WTC11 (cell line): ENCODE results near the gene WDR1. TPM values are rescaled to one million over a fixed set of nuclear protein-coding genes. Genes with fewer than 3 reads are reported as not detected.

Experiments
- ATAC-seq: fragments of 200-7000 bp; cut with Tn5 transposase; 2 replicates; pipeline ENCODE4 v1.10.0; 2021; ENCODE audit warnings: mild to moderate bottlenecking, moderate library complexity
- CTCF ChIA-PET: fragments of 300-600 bp; sonication (Branson Sonifier 250); formaldehyde crosslinking; loops from one replicate; lab custom pipeline; 2021; ENCODE audit warnings: antibody characterized with exemption; lab: Charles Lee
- POLR2A ChIA-PET: fragments of 350-600 bp; sonication (Branson Sonifier 250); formaldehyde crosslinking; loops from one replicate; lab custom pipeline; 2021; ENCODE audit warnings: antibody characterized with exemption; lab: Charles Lee
- DNase-seq: peaks from one replicate; pipeline ENCODE4 v3.0.0; 2021; ENCODE audit warnings: low spot score
- H3K27ac Mint-ChIP-seq: 2 replicates; pipeline ENCODE4 v1.8.0; 2021; ENCODE audit warnings: mixed read lengths
- H3K27me3 Mint-ChIP-seq: 2 replicates; pipeline ENCODE4 v1.8.0; 2021; ENCODE audit warnings: low read depth, mild to moderate bottlenecking, moderate library complexity, mixed read lengths
- H3K36me3 Mint-ChIP-seq: 2 replicates; pipeline ENCODE4 v1.8.0; 2021; ENCODE audit warnings: mixed read lengths
- H3K4me1 Mint-ChIP-seq: 2 replicates; pipeline ENCODE4 v1.8.0; 2022; ENCODE audit warnings: mixed read lengths
- H3K4me3 Mint-ChIP-seq: 2 replicates; pipeline ENCODE4 v1.8.0; 2021; ENCODE audit warnings: mild to moderate bottlenecking, moderate library complexity, mixed read lengths
- H3K9me3 Mint-ChIP-seq: 2 replicates; pipeline ENCODE4 v1.8.0; 2021; ENCODE audit warnings: mixed read lengths
- ARID4B ChIP-seq: sonication (generic); formaldehyde crosslinking; IDR thresholded peaks from 2 replicates; pipeline ENCODE4 v1.8.0; 2023; ENCODE audit warnings: missing genetic modification reagents, mild to moderate bottlenecking, borderline replicate concordance
- ATF1 ChIP-seq: sonication (generic); formaldehyde crosslinking; IDR thresholded peaks from 2 replicates; pipeline ENCODE4 v1.8.1; 2023; ENCODE audit warnings: mild to moderate bottlenecking, moderate library complexity, missing genetic modification reagents
- ATF2 ChIP-seq: sonication (generic); formaldehyde crosslinking; IDR thresholded peaks from 2 replicates; pipeline ENCODE4 v1.8.1; 2022; ENCODE audit warnings: low read depth, missing genetic modification reagents, borderline replicate concordance
- CBFB ChIP-seq: sonication (generic); formaldehyde crosslinking; IDR thresholded peaks from 2 replicates; pipeline ENCODE4 v1.8.1; 2022; ENCODE audit warnings: mild to moderate bottlenecking, low read depth, missing genetic modification reagents
- E2F5 ChIP-seq: sonication (generic); formaldehyde crosslinking; IDR thresholded peaks from 2 replicates; pipeline ENCODE4 v1.8.1; 2022; ENCODE audit warnings: mild to moderate bottlenecking, moderate library complexity, missing genetic modification reagents
- FOXJ3 ChIP-seq: sonication (generic); formaldehyde crosslinking; IDR thresholded peaks from 2 replicates; pipeline ENCODE4 v1.9.0; 2021; ENCODE audit warnings: missing genetic modification reagents, mild to moderate bottlenecking, borderline replicate concordance
- FOXP4 ChIP-seq: sonication (generic); formaldehyde crosslinking; IDR thresholded peaks from 2 replicates; pipeline ENCODE4 v1.8.0; 2022; ENCODE audit warnings: mild to moderate bottlenecking, missing genetic modification reagents
- JUN ChIP-seq: sonication (generic); formaldehyde crosslinking; IDR thresholded peaks from 2 replicates; pipeline ENCODE4 v1.8.0; 2023; ENCODE audit warnings: mild to moderate bottlenecking, missing genetic modification reagents
- MYBL2 ChIP-seq: sonication (generic); formaldehyde crosslinking; IDR thresholded peaks from 2 replicates; pipeline ENCODE4 v1.8.1; 2023; ENCODE audit warnings: mild to moderate bottlenecking, moderate library complexity, missing genetic modification reagents
- STAT6 ChIP-seq: sonication (generic); formaldehyde crosslinking; conservative IDR thresholded peaks from 2 replicates; pipeline ENCODE4 v1.8.1; 2023; ENCODE audit warnings: mild to moderate bottlenecking, low read depth, missing genetic modification reagents, moderate library complexity
- ZNF317 ChIP-seq: sonication (generic); formaldehyde crosslinking; IDR thresholded peaks from 2 replicates; pipeline ENCODE4 v1.8.1; 2023; ENCODE audit warnings: low read depth, mild to moderate bottlenecking, moderate library complexity, missing genetic modification reagents, borderline replicate concordance
- ZNF425 ChIP-seq: fragments of 250-450 bp; sonication (Bioruptor Pico); conservative IDR thresholded peaks from 2 replicates; pipeline ENCODE4 v1.9.0; 2021; ENCODE audit warnings: mild to moderate bottlenecking
- ZNF671 ChIP-seq: fragments of 250-450 bp; sonication (Bioruptor Pico); IDR thresholded peaks from 2 replicates; pipeline ENCODE4 v1.8.0; 2021; ENCODE audit warnings: mild to moderate bottlenecking
- total RNA-seq: library from RNA; stranded (reverse); gene quantifications from 3 replicates; pipeline ENCODE4 v1.2.3, GENCODE V29; 2021

The WDR1 gene
- total RNA-seq, 1 experiment from 2014 or later = 288 TPM

GRCh38 chr4:10087152-10087791 is 29.3 kb downstream of the WDR1 start:
- POLR2A ChIA-PET = no interaction called here
- CTCF ChIA-PET = no interaction called here

More at GRCh38 chr4:10087152-10087791, 29.3 kb downstream of the WDR1 start:
- ATAC-seq = no peak
- Mint-ChIP-seq H3K27ac (no peak overlapping the region), H3K36me3 (peaks cover 84% of the 10 kb centered on the region), H3K4me3 (no peak overlapping the region), H3K9me3 (no peaks in the 10 kb centered on the region), H3K27me3 (no peaks in the 10 kb centered on the region), H3K4me1 (peaks cover 5% of the 10 kb centered on the region)
- DNase-seq = no peak
- no peak for TF ChIP-seq CBFB (CRISPR knock-in tag)
- TF ChIP-seq MYBL2 (CRISPR knock-in tag) = no peak
- TF ChIP-seq ATF2 (CRISPR knock-in tag) = no peak
- no peak for TF ChIP-seq FOXP4 (CRISPR knock-in tag)
- TF ChIP-seq ZNF671 (CRISPR knock-in tag) = no peak
- no peak for TF ChIP-seq ZNF317 (CRISPR knock-in tag)
- TF ChIP-seq STAT6 (CRISPR knock-in tag) = no peak
- TF ChIP-seq JUN (CRISPR knock-in tag) = no peak
- TF ChIP-seq ATF1 (CRISPR knock-in tag) = no peak
- no peak for TF ChIP-seq E2F5 (CRISPR knock-in tag)
- no peak for TF ChIP-seq ZNF425 (CRISPR knock-in tag)
- TF ChIP-seq FOXJ3 (CRISPR knock-in tag) = no peak
- no peak for TF ChIP-seq ARID4B (CRISPR knock-in tag)
